KOPT-K1 (cell line): ENCODE data around the gene SCN1B.
"Not testable (repeated sequence)": the region's sequence is repeated elsewhere in the genome, so short reads cannot be mapped to it uniquely, and the experiment has no call there.

Experiments
- H3K27ac ChIP-seq: fragments of 200-600 bp; sonication (generic); 2 replicates; pipeline ENCODE4 v1.5.1; 2016; ENCODE audit warnings: antibody characterized with exemption, mild to moderate bottlenecking, low read depth, low read length; ENCODE audit not compliant: poor library complexity, severe bottlenecking
- H3K36me3 ChIP-seq: fragments of 200-600 bp; sonication (generic); 2 replicates; pipeline ENCODE4 v1.5.1; 2017; ENCODE audit warnings: antibody characterized with exemption, mild to moderate bottlenecking, low read length, moderate library complexity; ENCODE audit not compliant: insufficient read depth
- H3K9me3 ChIP-seq: fragments of 200-600 bp; sonication (generic); 2 replicates; pipeline ENCODE4 v1.5.1; 2017; ENCODE audit warnings: antibody characterized with exemption, low read length, mild to moderate bottlenecking; ENCODE audit not compliant: insufficient read depth, poor library complexity, severe bottlenecking

Gene SCN1B

GRCh38 chr19:35022460-35022859 is 7.8 kb upstream of the SCN1B start:
- H3K36me3 ChIP-seq, result peaks cover 100% of the 10 kb centered on the region
- H3K27ac ChIP-seq, result no peak overlapping the region

GRCh38 chr19:35023428-35023827 is 6.8 kb upstream of the SCN1B start:
- no peak overlapping the region for H3K27ac ChIP-seq
- peaks cover 100% of the 10 kb centered on the region for H3K36me3 ChIP-seq
- H3K9me3 ChIP-seq, result no peaks in the 10 kb centered on the region

More at GRCh38 chr19:35022460-35022859, 7.8 kb upstream of the SCN1B start:
- H3K9me3 ChIP-seq, result no peaks in the 10 kb centered on the region

- H3K36me3 ChIP-seq, result peaks cover 93% of the 10 kb centered on the region
Observed at GRCh38 chr19:35024095-35024494, 6.2 kb upstream of the SCN1B start.

GRCh38 chr19:35025969-35026368 is 4.3 kb upstream of the SCN1B start:
- Histone ChIP-seq H3K36me3 (peaks cover 74% of the 10 kb centered on the region), H3K27ac (no peak overlapping the region), H3K9me3 (no peaks in the 10 kb centered on the region)

More at GRCh38 chr19:35024095-35024494, 6.2 kb upstream of the SCN1B start:
- Histone ChIP-seq H3K9me3 (no peaks in the 10 kb centered on the region), H3K27ac (no peak overlapping the region)

GRCh38 chr19:35026418-35026817 is 3.9 kb upstream of the SCN1B start:
- H3K36me3 ChIP-seq, result peaks cover 70% of the 10 kb centered on the region
- H3K9me3 ChIP-seq, result no peaks in the 10 kb centered on the region
- no peak overlapping the region for H3K27ac ChIP-seq

GRCh38 chr19:35027009-35027408 is 3.3 kb upstream of the SCN1B start:
- peaks cover 64% of the 10 kb centered on the region for H3K36me3 ChIP-seq
- no peak overlapping the region for H3K27ac ChIP-seq
- H3K9me3 ChIP-seq, result no peaks in the 10 kb centered on the region

GRCh38 chr19:35027851-35028599 is 2.2 kb upstream of the SCN1B start:
- Histone ChIP-seq H3K9me3 (no peaks in the 10 kb centered on the region), H3K27ac (no peak overlapping the region), H3K36me3 (peaks cover 54% of the 10 kb centered on the region)

GRCh38 chr19:35028600-35028885 is 1.7 kb upstream of the SCN1B start:
- peaks cover 49% of the 10 kb centered on the region for H3K36me3 ChIP-seq
- not testable (repeated sequence) for H3K9me3 ChIP-seq, H3K27ac ChIP-seq

- H3K9me3 ChIP-seq, H3K27ac ChIP-seq: not testable (repeated sequence)
- H3K36me3 ChIP-seq, result peaks cover 41% of the 10 kb centered on the region
Observed at GRCh38 chr19:35029275-35029736, 964 bp upstream of the SCN1B start.

GRCh38 chr19:35029737-35030256 is 473 bp upstream of the SCN1B start:
- Histone ChIP-seq H3K36me3 (peaks cover 36% of the 10 kb centered on the region), H3K27ac (no peak overlapping the region), H3K9me3 (no peaks in the 10 kb centered on the region)

GRCh38 chr19:35031072-35031881 is 1.0 kb downstream of the SCN1B start:
- Histone ChIP-seq H3K9me3 (no peaks in the 10 kb centered on the region), H3K36me3 (peaks cover 21% of the 10 kb centered on the region), H3K27ac (no peak overlapping the region)

- Histone ChIP-seq H3K36me3 (peaks cover 10% of the 10 kb centered on the region), H3K9me3 (no peaks in the 10 kb centered on the region), H3K27ac (no peak overlapping the region)
Observed at GRCh38 chr19:35032356-35032865, 2.1 kb downstream of the SCN1B start.

- H3K36me3 ChIP-seq, result peaks cover under 1% of the 10 kb centered on the region; the same call in 1 of the 2 replicates
- no peak overlapping the region for H3K27ac ChIP-seq
- H3K9me3 ChIP-seq, result no peaks in the 10 kb centered on the region
Observed at GRCh38 chr19:35033067-35034004, 3.1 kb downstream of the SCN1B start.

GRCh38 chr19:35034005-35034502 is 3.8 kb downstream of the SCN1B start:
- H3K36me3 ChIP-seq, result no peaks in the 10 kb centered on the region
- no peak overlapping the region for H3K27ac ChIP-seq
- no peaks in the 10 kb centered on the region for H3K9me3 ChIP-seq
